Smooth muscle cell (in vitro differentiated cells): ENCODE measurements around the gene ICA1L. TPM values are rescaled to one million over a fixed set of nuclear protein-coding genes. Genes with fewer than 3 reads are reported as not detected.

Experiments
- DNase-seq: peaks from one replicate; lab custom pipeline; 2025; ENCODE audit not compliant: unreplicated experiment; lab: John Stamatoyannopoulos, UW
- H2AFZ ChIP-seq: fragments of 200-600 bp; sonication (generic); 2 replicates; pipeline ENCODE4 v1.6.0; 2016; ENCODE audit warnings: antibody characterized with exemption, low read depth, mild to moderate bottlenecking
- H3F3A ChIP-seq: fragments of 200-600 bp; sonication (generic); 2 replicates; pipeline ENCODE4 v1.6.0; 2017; ENCODE audit warnings: antibody characterized with exemption, low read depth
- H3K27ac ChIP-seq: fragments of 200-600 bp; sonication (generic); 2 replicates; pipeline ENCODE4 v1.5.1; 2016; ENCODE audit warnings: low read depth, mild to moderate bottlenecking
- H3K27me3 ChIP-seq: fragments of 200-600 bp; sonication (generic); 2 replicates; pipeline ENCODE4 v1.6.1; 2016; ENCODE audit warnings: low read depth, mild to moderate bottlenecking
- H3K36me3 ChIP-seq: fragments of 200-600 bp; sonication (generic); 2 replicates; pipeline ENCODE4 v1.5.1; 2016; ENCODE audit warnings: low read depth
- H3K4me1 ChIP-seq: fragments of 200-600 bp; sonication (generic); 2 replicates; pipeline ENCODE4 v1.5.1; 2016; ENCODE audit warnings: low read depth
- H3K4me2 ChIP-seq: fragments of 200-600 bp; sonication (generic); 2 replicates; pipeline ENCODE4 v1.6.0; 2016; ENCODE audit warnings: mild to moderate bottlenecking
- H3K4me3 ChIP-seq: fragments of 200-600 bp; sonication (generic); 2 replicates; pipeline ENCODE4 v1.5.1; 2016; ENCODE audit warnings: mild to moderate bottlenecking
- H3K79me2 ChIP-seq: fragments of 200-600 bp; sonication (generic); 2 replicates; pipeline ENCODE4 v1.6.0; 2016; ENCODE audit warnings: low read depth, mild to moderate bottlenecking
- H3K9ac ChIP-seq: fragments of 200-600 bp; sonication (generic); 2 replicates; pipeline ENCODE4 v1.6.0; 2016; ENCODE audit warnings: low read depth
- H3K9me3 ChIP-seq: fragments of 200-600 bp; sonication (generic); replicated peaks from 2 replicates; pipeline ENCODE4 v1.5.1; 2016; ENCODE audit warnings: low read depth
- H4K20me1 ChIP-seq: fragments of 200-600 bp; sonication (generic); 2 replicates; pipeline ENCODE4 v1.6.0; 2016; ENCODE audit warnings: low read depth
- CTCF ChIP-seq: fragments of 200-600 bp; sonication (generic); IDR thresholded peaks from 2 replicates; pipeline ENCODE4 v1.5.1; 2017; ENCODE audit warnings: borderline replicate concordance, mild to moderate bottlenecking, antibody characterized with exemption; ENCODE audit not compliant: insufficient read depth, poor library complexity, severe bottlenecking
- WGBS: methylation state at CpG from one replicate; pipeline ENCODE4 v1.1.7; 2016; ENCODE audit warnings: low lambda C conversion rate; 5-methylcytosine and 5-hydroxymethylcytosine counted together
- polyA plus RNA-seq: library from polyadenylated mRNA; unstranded; fragments of >200 nt; fragmentation: Nextera tagmentation; extraction: Ambion mirVana; gene quantifications from 2 replicates; pipeline ENCODE4 v1.2.1, GENCODE V29; 2016
- total RNA-seq: library from RNA; depleted of rRNA; stranded (reverse); fragments of >200 nt; gene quantifications from 2 replicates; pipeline ENCODE4 v1.2.3, GENCODE V29; 2014

The ICA1L gene
- total and polyA plus RNA-seq, 2 experiments from 2014 or later: 0.66 to 5.8 TPM

- no peaks in the 10 kb centered on the region for H3K79me2 ChIP-seq
- no peak for DNase-seq
- no peaks in the 10 kb centered on the region for H4K20me1 ChIP-seq
- no peaks in the 10 kb centered on the region for H3F3A ChIP-seq
- H3K4me2 ChIP-seq: no peak overlapping the region
- H3K9me3 ChIP-seq: no peaks in the 10 kb centered on the region
- H3K4me3 ChIP-seq: no peak overlapping the region
- no peaks in the 10 kb centered on the region for H3K27me3 ChIP-seq
- H2AFZ ChIP-seq: no peak overlapping the region
- no peak overlapping the region for H3K9ac ChIP-seq
- peaks cover 5% of the 10 kb centered on the region for H3K4me1 ChIP-seq
- WGBS: 91% methylated on average over 3 of the region's 3 CpGs
- no peak for TF ChIP-seq CTCF
- no peaks in the 10 kb centered on the region for H3K36me3 ChIP-seq
- peak overlapping the region; percentile 67 for H3K27ac ChIP-seq
These were observed 106.6 kb downstream of the ICA1L start for GRCh38 chr2:202764991-202765390.

- no peaks in the 10 kb centered on the region for H3K79me2 ChIP-seq
- H3K9me3 ChIP-seq: no peaks in the 10 kb centered on the region
- no peaks in the 10 kb centered on the region for H3K36me3 ChIP-seq
- no peaks in the 10 kb centered on the region for H4K20me1 ChIP-seq
- H3K27ac ChIP-seq: no peak overlapping the region
- 100% methylated on average over 1 of the region's 1 CpG for WGBS
- H3K9ac ChIP-seq: no peak overlapping the region
- no peaks in the 10 kb centered on the region for H3K4me1 ChIP-seq
- no peak overlapping the region for H3K4me2 ChIP-seq
- H3K27me3 ChIP-seq: no peaks in the 10 kb centered on the region
- no peak for TF ChIP-seq CTCF
- no peak overlapping the region for H2AFZ ChIP-seq
- DNase-seq: no peak
- no peak overlapping the region for H3K4me3 ChIP-seq
- H3F3A ChIP-seq: no peaks in the 10 kb centered on the region
These were observed 107.7 kb downstream of the ICA1L start for GRCh38 chr2:202763916-202764315.

GRCh38 chr2:202762556-202762955 is 109.0 kb downstream of the ICA1L start:
- Histone ChIP-seq H3K4me1 (no peaks in the 10 kb centered on the region), H4K20me1 (no peaks in the 10 kb centered on the region), H3K4me2 (no peak overlapping the region), H3K27ac (no peak overlapping the region), H3K9me3 (no peaks in the 10 kb centered on the region), H3K9ac (no peak overlapping the region), H2AFZ (no peak overlapping the region), H3K79me2 (no peaks in the 10 kb centered on the region), H3K36me3 (no peaks in the 10 kb centered on the region), H3K27me3 (no peaks in the 10 kb centered on the region), H3K4me3 (no peak overlapping the region), H3F3A (no peaks in the 10 kb centered on the region)
- DNase-seq: no peak
- WGBS: 85% methylated on average over 4 of the region's 4 CpGs
- no peak for TF ChIP-seq CTCF

GRCh38 chr2:202760848-202761247 is 110.7 kb downstream of the ICA1L start:
- no peaks in the 10 kb centered on the region for H3K9me3 ChIP-seq
- no peaks in the 10 kb centered on the region for H3K4me1 ChIP-seq
- no peak overlapping the region for H3K27ac ChIP-seq
- H2AFZ ChIP-seq: no peak overlapping the region
- no peak overlapping the region for H3K4me3 ChIP-seq
- no peaks in the 10 kb centered on the region for H3K27me3 ChIP-seq
- H3K9ac ChIP-seq: no peak overlapping the region
- WGBS: 100% methylated on average over 2 of the region's 2 CpGs
- H3F3A ChIP-seq: no peaks in the 10 kb centered on the region
- no peak overlapping the region for H3K4me2 ChIP-seq
- H4K20me1 ChIP-seq: no peaks in the 10 kb centered on the region
- no peak for DNase-seq
- no peaks in the 10 kb centered on the region for H3K79me2 ChIP-seq
- no peak for TF ChIP-seq CTCF
- H3K36me3 ChIP-seq: no peaks in the 10 kb centered on the region
